K562 (cell line): ENCODE measurements around the gene ZNF562. TPM values are rescaled to one million over a fixed set of nuclear protein-coding genes. Genes with fewer than 3 reads are reported as not detected.

Experiments used
- ATF1 ChIP-seq, 2 experiments: fragments of 450-650 bp in 1 of 2; IDR thresholded peaks; 2 replicates each; pipeline ENCODE4 v1.6.1; 2016; ENCODE audit warnings: missing compliant biosample characterization in 1 of 2, missing genetic modification characterization in 1 of 2
- CHD2 ChIP-seq: IDR thresholded peaks from 2 replicates; pipeline ENCODE4 v1.6.1; 2011; ENCODE audit warnings: low read depth, low read length
- CTBP1 ChIP-seq: fragments of 450-650 bp; IDR thresholded peaks from 2 replicates; pipeline ENCODE4 v1.6.1; 2016; ENCODE audit warnings: borderline replicate concordance
- DNMT1 ChIP-seq: fragments of 450-650 bp; IDR thresholded peaks from 2 replicates; pipeline ENCODE4 v1.6.1; 2016; ENCODE audit warnings: antibody characterized with exemption, mild to moderate bottlenecking
- KDM4B ChIP-seq, 2 experiments: fragments of 450-650 bp in 1 of 2; sonication (generic) in 1 of 2; IDR thresholded peaks; 2 replicates each; pipeline ENCODE4 v1.6.1; 2016 to 2017; ENCODE audit warnings: borderline replicate concordance in 2 of 2, antibody characterized with exemption in 1 of 2, low read depth in 1 of 2, mild to moderate bottlenecking in 1 of 2
- MTA1 ChIP-seq: fragments of 450-650 bp; IDR thresholded peaks from 2 replicates; pipeline ENCODE4 v1.6.1; 2017; ENCODE audit warnings: borderline replicate concordance
- MXI1 ChIP-seq: IDR thresholded peaks from 2 replicates; pipeline ENCODE4 v1.6.1; 2011; ENCODE audit warnings: low read depth, mild to moderate bottlenecking, improper control_type of control experiment, low read length
- NFIC ChIP-seq: fragments of 450-650 bp; IDR thresholded peaks from 2 replicates; pipeline ENCODE4 v1.6.1; 2017; ENCODE audit warnings: mild to moderate bottlenecking, inconsistent platforms
- NRF1 ChIP-seq, 2 experiments: fragments of 450-650 bp; IDR thresholded peaks in 1 of 2; conservative IDR thresholded peaks in 1 of 2; 2 replicates each; pipeline ENCODE4 v1.6.1; 2014; ENCODE audit warnings: mild to moderate bottlenecking in 2 of 2
- POLR2B ChIP-seq: fragments of 450-650 bp; IDR thresholded peaks from 2 replicates; pipeline ENCODE4 v1.6.1; 2018; ENCODE audit warnings: low read depth; ENCODE audit not compliant: partially characterized antibody
- RNF2 ChIP-seq: sonication (generic); IDR thresholded peaks from 2 replicates; pipeline ENCODE4 v1.6.1; 2016
- SIN3B ChIP-seq: fragments of 450-650 bp; IDR thresholded peaks from 2 replicates; pipeline ENCODE4 v1.6.1; 2017; ENCODE audit warnings: low read depth, mild to moderate bottlenecking, moderate library complexity
- XRCC4 ChIP-seq: IDR thresholded peaks from one replicate; pipeline ENCODE4 v1.6.1; 2011; ENCODE audit not compliant: insufficient read depth, insufficient read length; ENCODE audit errors: extremely low read depth
- ZC3H11A ChIP-seq: IDR thresholded peaks from 2 replicates; pipeline ENCODE4 v1.6.1; 2012; ENCODE audit warnings: low read depth, low read length, improper control_type of control experiment
- ZNF766 ChIP-seq: fragments of 200-800 bp; sonication (Bioruptor generic); conservative IDR thresholded peaks from 2 replicates; pipeline ENCODE4 v1.6.1; 2016; ENCODE audit warnings: missing genetic modification characterization, missing compliant biosample characterization
- polyA plus RNA-seq, 8 experiments: library from polyadenylated mRNA; depleted of rRNA in 4 of 8; stranded (reverse) in 5 of 8; unstranded in 3 of 8; fragments of >200 nt; fragmentation: Nextera tagmentation in 2 of 8; fragmentation: Illumina TruSeq in 1 of 8; extraction: Ambion mirVana in 2 of 8; extraction: Trizol in 1 of 8; gene quantifications; 2 replicates each; pipeline versions ENCODE4 v1.2.1 to v1.2.3, GENCODE V29; 2011 to 2014; ENCODE audit warnings: inconsistent platforms in 1 of 8, missing spikeins in 1 of 8
- total RNA-seq, 7 experiments: library from RNA; depleted of rRNA in 6 of 7; stranded (reverse); fragments of >200 nt in 6 of 7; fragmentation: Illumina TruSeq in 2 of 7; extraction: Trizol in 2 of 7; gene quantifications; 2 replicates each; pipeline versions ENCODE4 v1.2.1 to v1.2.3, GENCODE V29; 2011 to 2021; ENCODE audit warnings: low replicate concordance in 1 of 7
- TF ChIP-seq, protein P1 (sequence below), 2 experiments: fragments of 450-650 bp; formaldehyde crosslinking in 1 of 2; IDR thresholded peaks; 2 replicates each; pipeline versions ENCODE4 v1.4.0 to v1.6.1; 2014 to 2020; ENCODE audit warnings: mild to moderate bottlenecking in 2 of 2, borderline replicate concordance in 1 of 2, low read depth in 1 of 2
- TF ChIP-seq, protein P2 (sequence below): sonication (generic); formaldehyde crosslinking; IDR thresholded peaks from 2 replicates; pipeline ENCODE4 v1.4.0; 2020; ENCODE audit warnings: mild to moderate bottlenecking, missing genetic modification reagents

Gene ZNF562
- total and polyA plus RNA-seq, 9 of the 15 experiments (the other 6 are each of a cell fraction or from before 2014, with no cell fraction given): 11.8 to 46.9 (median 20.8) TPM

DNA sequence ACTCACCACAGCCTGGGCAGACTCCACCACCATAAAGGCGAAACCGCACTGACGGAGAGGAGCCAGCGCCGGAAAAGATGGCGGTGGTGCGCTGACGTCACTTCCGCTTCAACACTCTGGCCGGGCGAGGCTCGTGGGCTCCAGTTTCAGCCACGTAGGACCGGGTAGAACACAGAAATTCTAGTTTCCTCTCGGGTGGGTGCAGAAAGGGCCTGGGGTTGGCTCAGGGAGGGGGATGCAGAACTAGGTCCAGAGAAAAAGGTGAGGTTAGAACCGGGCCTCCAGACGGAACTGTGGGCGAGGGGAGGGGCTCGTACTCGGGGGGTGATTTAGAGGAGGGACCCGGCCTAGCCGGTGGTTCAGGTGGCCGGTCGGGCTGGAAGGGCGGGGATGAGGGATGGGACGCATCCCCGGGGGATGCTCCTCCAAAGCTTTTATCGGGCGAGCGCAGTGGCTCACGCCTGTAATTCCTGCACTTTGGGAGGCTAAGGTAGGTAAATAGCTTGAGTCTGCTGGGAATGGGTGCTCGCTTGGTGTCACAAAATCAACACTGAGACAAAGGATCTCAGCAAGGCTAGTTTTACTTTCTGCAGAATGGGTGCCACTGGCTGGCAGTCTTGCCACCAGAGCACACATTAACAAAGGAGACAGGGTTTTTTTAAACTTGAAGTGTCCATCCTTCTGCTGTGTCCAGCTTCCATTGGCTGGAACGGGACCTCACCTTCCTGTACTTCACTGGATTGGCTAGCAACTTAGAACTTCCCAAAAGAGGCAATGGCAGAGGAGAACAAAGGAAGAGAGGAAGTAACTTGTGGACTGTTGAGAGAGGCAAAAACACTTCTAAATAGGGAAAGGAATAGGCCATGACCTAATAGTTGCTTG is 53.5 kb downstream of the ZNF562 start, which contains the start of gene ZNF561 (continued):
- TF ChIP-seq XRCC4 (no peak), ZC3H11A (peak; percentile 61; the same call in 1 of the 2 replicates), KDM4B (IDR thresholded peaks at IDR 0.05; ENCODE audit: borderline replicate concordance in 2 of 2, low read depth in 1 of 2) (peak in 1 of 2 experiments; percentile 80; a peak in 1 of 4 replicates), NRF1 (conservative IDR thresholded peaks at IDR 0.05 in 1 of 2, IDR thresholded peaks at IDR 0.05 in 1 of 2) (peak in 1 of 2 experiments; percentile 31; a peak in 1 of 4 replicates), ZNF766 (CRISPR knock-in tag) (peak; percentile 73; the same call in 1 of the 2 replicates), CHD2 (0 out of 2 replicates have a peak, but pooled peaks have one; percentile 33), ATF1 (CRISPR knock-in tag; IDR thresholded peaks at IDR 0.05) (peak; percentile 55), ATF1 (tag; IDR thresholded peaks at IDR 0.05) (peak; percentile 99), POLR2B (peak; percentile 48), SIN3B (peak; percentile 94), NFIC (peak; percentile 66), MXI1 (0 out of 2 replicates have a peak, but pooled peaks have one; percentile 12), CTBP1 (peak; percentile 92), MTA1 (peak; percentile 87), RNF2 (no peak), DNMT1 (peak; percentile 90; the same call in 1 of the 2 replicates)
- TF ChIP-seq, protein P1, sequence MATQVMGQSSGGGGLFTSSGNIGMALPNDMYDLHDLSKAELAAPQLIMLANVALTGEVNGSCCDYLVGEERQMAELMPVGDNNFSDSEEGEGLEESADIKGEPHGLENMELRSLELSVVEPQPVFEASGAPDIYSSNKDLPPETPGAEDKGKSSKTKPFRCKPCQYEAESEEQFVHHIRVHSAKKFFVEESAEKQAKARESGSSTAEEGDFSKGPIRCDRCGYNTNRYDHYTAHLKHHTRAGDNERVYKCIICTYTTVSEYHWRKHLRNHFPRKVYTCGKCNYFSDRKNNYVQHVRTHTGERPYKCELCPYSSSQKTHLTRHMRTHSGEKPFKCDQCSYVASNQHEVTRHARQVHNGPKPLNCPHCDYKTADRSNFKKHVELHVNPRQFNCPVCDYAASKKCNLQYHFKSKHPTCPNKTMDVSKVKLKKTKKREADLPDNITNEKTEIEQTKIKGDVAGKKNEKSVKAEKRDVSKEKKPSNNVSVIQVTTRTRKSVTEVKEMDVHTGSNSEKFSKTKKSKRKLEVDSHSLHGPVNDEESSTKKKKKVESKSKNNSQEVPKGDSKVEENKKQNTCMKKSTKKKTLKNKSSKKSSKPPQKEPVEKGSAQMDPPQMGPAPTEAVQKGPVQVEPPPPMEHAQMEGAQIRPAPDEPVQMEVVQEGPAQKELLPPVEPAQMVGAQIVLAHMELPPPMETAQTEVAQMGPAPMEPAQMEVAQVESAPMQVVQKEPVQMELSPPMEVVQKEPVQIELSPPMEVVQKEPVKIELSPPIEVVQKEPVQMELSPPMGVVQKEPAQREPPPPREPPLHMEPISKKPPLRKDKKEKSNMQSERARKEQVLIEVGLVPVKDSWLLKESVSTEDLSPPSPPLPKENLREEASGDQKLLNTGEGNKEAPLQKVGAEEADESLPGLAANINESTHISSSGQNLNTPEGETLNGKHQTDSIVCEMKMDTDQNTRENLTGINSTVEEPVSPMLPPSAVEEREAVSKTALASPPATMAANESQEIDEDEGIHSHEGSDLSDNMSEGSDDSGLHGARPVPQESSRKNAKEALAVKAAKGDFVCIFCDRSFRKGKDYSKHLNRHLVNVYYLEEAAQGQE (IDR thresholded peaks at IDR 0.05; ENCODE audit: borderline replicate concordance): no peak
- TF ChIP-seq, protein P1 (CRISPR knock-in tag; IDR thresholded peaks at IDR 0.05; ENCODE audit: low read depth): 0 out of 2 replicates have a peak, but pooled peaks have one; percentile 39
- TF ChIP-seq, protein P2, sequence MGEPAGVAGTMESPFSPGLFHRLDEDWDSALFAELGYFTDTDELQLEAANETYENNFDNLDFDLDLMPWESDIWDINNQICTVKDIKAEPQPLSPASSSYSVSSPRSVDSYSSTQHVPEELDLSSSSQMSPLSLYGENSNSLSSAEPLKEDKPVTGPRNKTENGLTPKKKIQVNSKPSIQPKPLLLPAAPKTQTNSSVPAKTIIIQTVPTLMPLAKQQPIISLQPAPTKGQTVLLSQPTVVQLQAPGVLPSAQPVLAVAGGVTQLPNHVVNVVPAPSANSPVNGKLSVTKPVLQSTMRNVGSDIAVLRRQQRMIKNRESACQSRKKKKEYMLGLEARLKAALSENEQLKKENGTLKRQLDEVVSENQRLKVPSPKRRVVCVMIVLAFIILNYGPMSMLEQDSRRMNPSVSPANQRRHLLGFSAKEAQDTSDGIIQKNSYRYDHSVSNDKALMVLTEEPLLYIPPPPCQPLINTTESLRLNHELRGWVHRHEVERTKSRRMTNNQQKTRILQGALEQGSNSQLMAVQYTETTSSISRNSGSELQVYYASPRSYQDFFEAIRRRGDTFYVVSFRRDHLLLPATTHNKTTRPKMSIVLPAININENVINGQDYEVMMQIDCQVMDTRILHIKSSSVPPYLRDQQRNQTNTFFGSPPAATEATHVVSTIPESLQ (CRISPR knock-in tag): no peak
